SHP77 (cell line): ENCODE measurements around the gene EXOC3L2.

ENCODE experiments used
- DNase-seq, 2 experiments: peaks; one replicate each; lab custom pipeline; 2025; lab: John Stamatoyannopoulos, UW

The EXOC3L2 gene

DNA sequence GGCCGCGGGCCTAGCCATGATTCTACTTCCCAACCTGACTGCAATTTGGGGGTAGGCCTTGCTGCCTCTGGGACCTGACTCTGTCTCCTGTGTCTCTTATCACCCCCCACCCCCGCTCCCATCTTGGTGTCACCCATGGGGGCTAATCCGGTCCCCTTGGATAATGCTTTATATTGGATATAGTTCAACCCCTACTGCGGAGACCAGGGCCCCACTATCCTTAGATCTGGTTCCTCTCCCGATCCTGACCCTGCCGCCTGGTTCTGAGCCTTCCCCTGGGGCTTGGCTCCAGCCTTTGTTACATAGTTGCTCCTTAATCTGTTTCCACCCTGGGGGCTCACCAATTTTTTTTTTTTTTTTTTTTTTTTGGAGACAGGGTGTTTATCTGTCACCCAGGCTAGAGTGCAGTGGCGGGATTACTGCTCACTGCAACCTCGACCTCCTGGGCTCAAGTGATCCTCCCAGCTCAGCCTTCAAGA, 65.3 kb downstream of the EXOC3L2 start:
- no peak for DNase-seq

DNA sequence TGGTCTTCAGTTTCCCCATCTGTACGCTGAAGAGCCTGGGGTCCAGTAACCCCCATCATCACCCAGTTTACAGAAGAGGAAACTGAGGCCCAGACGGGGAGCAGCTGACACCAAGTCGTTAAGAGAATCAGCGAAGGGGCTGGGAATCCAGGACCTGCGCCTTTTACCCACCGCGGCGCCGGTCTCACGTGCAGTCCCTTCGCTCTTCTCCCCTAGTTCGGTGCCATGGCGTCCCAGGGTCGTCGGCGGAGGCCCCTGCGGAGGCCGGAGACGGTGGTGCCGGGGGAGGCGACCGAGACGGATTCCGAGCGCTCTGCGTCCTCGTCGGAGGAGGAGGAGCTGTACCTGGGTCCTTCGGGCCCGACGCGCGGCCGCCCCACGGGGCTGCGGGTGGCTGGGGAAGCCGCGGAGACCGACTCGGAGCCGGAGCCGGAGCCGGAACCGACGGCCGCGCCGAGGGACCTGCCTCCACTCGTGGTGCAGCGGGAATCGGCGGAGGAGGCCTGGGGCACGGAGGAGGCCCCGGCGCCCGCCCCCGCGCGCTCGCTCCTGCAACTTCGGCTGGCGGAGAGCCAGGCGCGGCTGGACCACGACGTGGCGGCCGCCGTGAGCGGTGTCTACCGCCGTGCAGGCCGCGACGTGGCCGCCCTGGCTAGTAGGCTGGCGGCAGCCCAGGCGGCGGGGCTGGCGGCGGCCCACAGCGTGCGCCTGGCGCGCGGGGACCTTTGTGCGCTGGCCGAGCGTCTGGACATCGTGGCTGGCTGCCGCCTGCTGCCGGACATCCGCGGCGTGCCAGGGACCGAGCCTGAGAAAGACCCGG, 65.9 kb downstream of the EXOC3L2 start:
- DNase-seq: no peak

DNA sequence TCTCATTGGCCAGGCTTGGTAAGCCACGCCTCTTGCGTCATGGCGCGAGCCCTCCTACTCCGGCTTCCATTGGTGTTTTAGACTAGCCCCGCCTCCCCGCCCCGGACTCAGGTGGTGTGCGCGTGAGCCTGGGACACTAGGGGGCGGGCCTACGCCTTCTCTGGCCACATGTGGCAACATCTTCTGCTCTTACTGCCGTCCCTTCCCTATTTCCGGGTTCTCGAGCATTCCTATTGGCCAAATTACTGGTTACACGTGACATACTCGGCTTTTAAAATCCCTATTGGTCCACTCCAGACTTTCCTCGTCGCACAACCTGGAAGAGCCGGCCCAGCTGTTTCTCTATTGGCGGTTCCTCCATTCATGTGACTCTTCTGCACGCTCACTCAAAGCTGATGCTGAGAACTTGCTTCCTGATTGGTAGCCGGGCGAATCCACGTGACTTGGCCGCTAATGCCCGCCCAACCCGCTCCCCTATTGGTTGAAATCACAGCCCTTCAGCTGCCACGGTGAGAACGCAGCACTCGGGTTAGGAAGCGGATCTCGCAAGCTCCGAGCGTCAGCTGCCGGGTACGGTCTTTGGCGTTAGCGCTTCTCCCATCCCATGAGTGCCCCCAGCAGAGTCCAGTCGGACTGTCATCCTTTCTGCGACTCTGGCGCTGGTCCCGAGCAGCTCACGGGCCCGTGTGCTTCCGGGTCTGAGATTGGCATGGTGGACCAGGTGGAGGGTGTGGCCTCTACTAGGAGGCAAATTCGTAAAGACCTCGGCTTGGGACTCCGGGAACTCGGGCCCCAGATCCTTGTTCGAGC, 66.7 kb downstream of the EXOC3L2 start, which contains the start of gene BLOC1S3:
Gene BLOC1S3 (plus strand): TSS at position 523 of the 810 bp plus-strand sequence. CDS start 513 bp downstream, outside the sequence.
- peak; percentile 100 for DNase-seq

DNA sequence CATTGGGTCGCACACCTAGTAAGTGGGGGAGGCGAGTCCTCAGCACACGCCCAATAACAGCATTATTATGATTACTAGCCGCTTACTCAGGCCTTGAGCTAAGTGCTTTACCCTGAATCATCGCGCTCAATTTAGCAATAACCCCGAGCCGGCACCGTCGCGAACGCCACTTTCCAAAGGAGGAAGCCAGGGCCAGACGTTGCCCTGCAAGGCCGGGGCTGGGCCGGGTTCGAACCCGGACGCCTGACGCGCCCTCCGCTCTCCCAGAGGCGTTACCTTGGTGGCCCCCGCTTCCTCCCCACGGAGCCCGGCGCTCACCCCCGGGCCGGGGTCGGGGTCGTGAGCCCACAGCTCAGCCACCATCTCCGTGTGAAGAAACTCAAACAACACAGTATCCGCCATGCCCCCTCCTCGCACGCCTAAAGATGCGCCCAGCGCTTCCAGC, 67.4 kb downstream of the EXOC3L2 start, which contains the start of gene TRAPPC6A:
Gene TRAPPC6A (minus strand): TSS at position 421 of the 445 bp plus-strand sequence. CDS start 19 bp downstream, at position 402.
- peak in 1 of 2 experiments; percentile 62 for DNase-seq

DNA sequence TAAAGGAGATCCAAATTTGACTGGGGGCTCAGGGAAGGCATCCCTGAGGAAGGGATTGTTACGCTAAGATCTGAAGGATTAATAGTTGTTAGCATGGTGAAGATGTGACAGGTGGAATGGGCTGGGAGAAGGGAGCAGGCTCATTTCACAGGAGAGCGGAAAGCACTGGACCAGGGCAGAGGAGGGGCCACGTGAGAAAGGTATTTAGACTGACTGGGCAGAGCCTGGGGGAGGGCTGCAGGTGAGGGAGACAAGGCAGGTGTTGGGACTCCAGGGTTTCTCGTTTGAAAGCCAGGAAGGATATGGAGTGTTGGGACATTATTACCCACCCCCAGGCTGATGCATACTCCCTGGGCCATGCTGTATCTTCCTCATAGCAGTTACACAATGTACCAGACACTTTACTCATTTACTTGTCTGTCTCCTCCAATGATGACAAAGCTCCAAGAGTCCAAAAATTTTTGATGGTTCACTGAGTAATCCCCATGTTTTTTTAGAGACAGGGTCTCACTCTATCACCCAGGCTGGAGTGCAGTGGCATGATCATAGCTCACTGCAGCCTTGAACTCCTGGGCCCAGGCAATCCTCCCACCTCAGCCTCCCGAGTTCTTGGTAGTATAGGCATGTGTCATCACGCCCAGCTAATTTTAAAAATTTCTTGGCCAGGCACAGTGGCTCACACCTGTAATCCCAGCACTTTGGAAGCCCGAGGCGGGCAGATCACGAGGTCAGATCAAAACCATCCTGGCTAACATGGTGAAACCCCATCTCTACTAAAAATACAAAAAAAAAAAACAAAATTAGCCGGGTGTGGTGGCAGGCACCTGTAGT, 69.5 kb downstream of the EXOC3L2 start:
- no peak for DNase-seq

DNA sequence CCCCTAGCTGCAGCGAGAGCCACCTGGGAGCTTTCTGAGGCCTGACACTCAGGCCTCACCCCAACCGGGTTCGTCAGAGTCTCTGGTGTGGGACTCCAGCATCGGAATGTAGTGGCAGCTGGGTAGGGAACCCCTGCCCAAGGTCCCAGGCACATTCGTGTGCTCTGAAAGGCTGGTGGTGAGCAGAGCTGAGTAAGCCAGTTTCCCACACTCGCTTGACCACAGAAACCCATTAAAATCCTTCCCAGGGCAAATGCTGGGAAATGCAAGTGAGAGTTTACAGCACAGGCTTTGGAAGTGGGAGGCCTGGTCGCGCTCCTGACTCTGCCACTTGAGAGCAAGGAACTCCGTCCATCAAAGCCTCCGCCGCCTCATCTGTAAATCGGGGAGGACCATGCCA, 71.4 kb downstream of the EXOC3L2 start:
- DNase-seq: no peak

DNA sequence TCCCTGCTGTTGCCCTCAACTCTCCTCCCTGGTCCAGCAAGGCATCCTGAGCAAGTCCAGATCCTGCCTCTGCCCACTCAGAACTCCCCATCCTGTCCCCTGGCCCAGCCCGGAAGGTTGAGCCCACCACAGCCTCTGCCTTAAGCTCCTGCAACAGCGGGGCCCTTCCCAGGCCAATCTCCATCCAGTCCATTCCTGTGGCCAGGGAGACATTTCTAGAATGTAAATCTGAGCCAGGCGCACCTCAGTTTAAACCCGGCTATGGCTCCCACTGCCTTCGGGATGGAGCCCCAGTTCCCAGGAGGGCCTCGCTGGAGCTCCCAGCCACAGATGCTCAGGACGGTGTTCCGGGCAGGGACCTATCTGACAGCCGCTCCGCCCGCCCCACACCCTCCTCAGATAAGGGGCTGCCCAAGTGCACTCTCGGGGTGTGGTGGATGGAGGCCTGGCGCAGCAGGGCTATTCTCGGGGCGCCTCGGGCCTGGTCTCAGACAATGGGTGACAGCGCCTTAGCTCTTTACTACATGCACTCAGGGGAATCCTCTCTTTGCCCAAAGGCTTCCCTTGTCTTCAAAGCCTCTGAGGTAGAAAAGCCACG, 72.5 kb downstream of the EXOC3L2 start:
- DNase-seq: no peak

DNA sequence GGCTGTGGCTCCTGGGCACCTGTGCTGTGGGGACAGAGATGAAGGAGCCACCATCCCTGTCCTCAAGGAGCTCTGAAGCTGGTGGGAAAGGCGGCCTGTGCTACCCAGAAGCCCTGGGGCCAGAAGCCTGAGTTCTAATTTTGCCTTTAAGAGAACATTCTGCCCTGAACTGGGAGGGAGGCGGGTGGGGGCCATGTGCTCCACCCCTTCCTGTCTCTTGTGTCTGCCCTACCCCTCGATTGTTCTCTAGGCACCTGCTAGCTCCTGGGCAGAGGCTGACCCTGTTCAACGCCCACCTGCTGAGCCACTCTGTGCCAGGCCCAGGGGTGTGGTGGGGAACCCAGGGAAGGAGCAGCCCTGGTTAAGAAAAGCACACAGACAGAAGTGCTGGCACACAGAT, 73.0 kb downstream of the EXOC3L2 start:
- no peak for DNase-seq

DNA sequence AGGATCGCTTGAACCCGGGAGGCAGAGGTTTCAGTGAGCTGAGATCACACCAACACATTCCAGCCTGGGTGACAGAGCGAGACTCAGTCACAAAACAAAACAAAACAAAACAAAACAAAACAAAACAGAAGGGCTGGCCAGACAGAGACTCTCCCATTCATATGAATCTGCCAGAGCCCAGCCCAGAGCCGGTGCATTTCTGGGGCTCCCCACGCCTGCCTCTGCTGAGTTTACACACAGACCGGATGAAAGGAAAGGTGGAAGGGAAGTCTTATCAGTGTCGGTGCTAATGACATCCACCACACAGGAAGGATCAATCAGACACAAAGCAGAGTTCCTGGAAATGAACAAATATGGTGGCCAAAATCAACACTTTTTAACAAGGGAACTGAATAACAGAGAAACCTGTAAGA, 74.0 kb downstream of the EXOC3L2 start:
- no peak for DNase-seq

DNA sequence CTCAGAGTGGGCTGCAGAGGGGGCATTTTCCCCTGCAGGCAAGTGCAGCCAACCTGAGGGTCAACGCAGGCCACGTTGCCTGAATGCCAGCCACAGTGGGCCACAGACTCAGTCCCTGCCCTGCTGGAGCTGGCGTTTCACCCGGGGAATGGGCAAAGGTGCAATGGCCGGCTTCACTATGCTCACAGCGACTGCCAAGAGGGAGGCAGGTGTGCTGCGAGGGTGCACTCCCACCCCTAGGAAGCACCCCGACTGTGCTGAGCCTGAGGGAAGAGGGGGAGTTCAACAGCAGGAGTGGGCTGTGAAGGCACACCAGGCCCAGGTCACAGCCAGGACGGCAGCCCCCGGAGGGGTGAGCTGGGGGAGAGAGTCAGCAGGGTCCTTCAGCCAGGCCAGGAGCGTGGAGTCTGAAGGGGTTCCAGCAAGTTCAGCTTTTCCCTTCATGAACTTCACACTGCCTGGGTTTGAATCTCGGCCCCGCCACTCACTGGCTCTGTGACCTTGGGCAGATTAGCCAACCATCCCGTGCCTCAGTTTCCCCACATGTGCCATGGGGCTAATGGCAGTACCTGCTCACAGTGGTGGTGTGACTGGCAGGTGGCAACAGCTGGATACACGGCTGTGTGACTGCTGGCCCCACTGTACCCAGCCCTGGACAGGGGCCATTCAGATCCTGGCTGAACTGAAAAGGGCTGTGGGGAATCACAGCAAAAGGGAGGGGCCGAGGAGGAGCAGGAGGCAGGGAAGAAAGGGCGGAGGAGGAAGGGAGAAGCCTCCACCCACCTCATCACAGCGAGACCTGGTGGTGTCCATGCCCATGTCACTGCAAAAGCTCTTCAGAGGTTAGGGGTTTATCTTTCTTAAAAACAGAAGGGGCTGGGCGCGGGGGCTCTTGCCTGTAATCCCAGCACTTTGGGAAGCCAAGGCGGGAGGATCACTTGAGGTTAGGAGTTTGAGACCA, 74.8 kb downstream of the EXOC3L2 start:
- no peak for DNase-seq

DNA sequence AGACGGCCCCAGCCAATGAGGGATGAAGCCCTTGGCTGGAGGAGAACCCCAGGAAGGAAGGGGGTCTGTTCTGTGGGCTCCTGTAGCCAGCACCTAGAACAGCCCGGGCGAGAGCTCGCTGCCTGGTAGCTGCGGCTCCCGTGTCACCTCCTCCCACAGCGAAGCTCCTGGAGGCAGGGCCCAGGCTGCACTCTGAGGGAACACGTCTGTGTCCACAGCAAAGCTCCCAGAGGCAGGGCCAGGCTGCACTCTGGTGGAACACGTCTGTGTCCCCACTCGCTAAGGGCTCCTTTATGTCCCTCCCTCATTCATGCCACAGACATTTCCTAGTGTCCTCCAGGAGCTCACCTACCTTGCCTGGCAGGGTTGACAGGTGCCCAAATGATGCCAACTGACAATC, 75.6 kb downstream of the EXOC3L2 start:
- DNase-seq: no peak

DNA sequence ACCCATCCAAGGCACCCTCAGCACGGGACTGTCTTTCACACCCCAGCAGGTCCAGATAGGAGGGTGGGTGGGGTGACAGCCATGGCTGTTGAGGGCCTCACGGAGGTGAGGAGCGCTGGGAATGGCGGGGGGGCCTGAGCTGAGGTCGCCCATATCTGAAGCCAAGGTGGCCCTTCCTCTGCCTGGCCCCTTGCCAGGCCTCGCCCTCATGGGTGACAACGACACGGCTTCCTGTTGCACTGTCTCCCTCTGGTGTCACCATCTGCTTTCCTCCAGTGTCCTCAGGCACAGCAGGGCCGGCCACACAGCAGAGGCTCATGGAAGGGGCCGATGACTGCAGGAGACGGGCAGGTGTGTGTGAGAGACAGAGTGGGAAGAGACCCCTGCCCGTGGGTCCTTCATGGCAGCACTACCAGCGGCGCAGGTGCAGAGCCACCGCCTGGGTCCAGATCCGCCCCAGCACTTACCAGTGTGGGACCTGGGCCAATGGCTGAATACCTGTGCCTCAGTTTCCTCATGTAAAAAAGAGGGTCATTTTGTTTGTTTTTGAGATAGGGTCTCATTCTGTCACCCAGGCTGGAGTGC, 76.3 kb downstream of the EXOC3L2 start:
- DNase-seq: peak; percentile 29 to 56

DNA sequence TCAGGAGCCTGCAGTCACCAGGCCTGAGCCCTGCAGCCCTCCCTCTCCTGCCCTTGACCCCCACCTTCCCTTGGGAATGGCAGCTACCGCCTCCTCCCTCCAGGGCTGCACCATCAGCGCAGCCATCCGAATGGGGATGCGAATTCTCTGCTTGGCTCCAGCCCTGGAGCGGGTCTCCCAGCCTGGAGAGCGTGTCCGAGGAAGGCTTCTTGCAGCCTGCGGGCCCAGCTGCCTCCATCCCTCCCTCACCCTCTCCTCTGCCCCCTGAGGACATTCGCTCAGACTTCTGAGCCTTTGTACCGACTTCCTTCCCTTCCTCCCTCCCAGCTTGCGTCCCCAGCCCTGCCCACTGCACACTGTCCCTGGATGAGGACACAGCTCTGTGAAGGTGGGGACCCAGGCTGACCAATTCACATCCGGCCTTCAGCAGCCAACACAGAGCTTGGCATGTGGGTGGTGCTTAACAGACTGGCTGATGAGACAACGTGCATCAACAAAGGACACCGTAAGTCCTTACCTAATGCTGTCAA, 78.4 kb downstream of the EXOC3L2 start:
- no peak for DNase-seq

DNA sequence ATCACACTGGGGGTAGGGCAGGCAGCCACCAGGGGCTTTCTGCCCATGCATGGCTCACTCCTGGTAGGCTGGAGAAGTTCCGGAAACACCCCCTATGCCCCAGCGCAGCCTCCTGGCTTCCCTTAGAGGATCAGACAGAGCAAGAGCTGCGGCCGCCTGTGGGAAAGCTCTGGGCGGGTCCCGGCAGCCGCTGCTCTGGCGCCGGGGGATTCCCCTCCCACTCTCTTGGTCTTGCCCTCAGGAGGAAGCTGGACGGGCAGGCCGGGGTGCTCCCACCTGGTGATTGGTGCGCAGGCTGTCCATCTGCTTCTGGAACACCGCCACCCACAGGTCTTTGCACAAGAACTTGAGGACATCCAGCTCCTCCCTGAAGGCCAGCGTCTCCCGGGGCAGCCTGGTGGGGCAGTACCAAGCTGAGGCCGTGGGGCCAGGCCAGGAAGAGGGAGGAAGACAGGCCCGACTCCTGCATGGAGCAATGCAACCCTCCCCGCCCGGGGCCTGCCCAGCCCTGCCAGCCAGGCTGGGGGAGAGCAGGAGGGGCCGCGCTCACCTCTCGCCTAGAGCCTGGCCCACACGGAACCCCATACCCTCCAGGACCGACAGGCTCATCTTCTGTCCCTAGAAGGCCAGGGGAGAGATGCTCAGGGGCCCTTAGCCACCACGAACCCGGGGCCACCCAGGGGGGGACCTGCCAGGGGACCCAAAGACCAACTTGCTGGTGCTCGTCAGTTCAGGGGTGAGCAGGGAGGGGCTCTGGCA, 80.5 kb downstream of the EXOC3L2 start:
- DNase-seq: peak; percentile 44 to 66

DNA sequence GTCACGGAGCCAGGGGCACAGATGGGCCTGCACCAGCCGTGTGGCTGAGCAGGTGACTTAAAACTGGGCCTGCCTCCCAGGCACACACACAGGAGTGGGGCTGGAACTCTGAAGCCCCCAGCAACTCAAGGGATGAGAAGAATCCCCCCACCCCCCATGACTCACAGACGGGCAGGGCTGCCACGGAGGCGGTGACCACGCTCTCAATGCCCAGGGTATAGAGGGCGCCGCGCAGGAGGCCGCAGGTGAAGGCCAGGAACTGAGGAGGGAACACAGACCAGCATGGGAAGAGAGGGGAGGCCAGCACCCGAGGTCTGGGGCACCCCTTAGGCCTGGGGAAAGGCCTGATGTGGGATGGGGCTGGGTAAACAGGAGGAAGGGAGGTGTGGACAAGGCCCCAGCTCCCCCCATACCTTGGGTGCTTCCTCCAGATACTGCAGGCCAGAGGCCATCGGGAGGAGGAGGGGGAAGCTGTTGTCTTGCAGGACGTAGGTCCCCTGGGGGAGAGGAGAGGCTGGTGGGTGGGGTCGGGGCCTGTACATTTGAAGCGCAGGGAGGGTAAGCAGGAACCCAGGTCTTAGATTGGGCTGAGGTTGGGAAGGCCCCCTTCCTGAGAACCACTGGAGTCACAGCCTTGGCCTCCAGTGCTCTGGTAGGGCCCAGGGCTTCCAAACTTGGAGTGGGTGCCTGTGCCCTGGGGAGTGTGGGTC, 81.3 kb downstream of the EXOC3L2 start:
- no peak for DNase-seq

DNA sequence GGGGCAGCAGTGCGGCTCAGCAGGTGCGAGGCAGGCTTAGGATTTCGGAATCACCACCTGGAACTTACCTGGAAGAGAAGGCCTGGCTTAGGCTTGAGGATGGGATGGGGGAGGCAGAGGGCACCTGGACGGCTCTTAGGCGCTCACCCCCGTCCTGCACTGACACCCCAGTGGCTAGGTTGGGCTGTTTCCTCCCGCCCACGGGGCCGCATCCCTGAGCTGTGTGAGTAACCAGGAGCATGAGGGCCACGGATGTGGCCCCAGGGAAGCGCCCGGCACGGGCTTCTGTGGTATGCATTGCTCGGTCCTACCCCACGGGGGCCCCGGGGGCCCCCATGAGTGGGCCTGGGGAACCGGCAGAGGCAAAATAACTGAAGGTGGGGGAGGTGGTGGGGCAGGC, 82.1 kb downstream of the EXOC3L2 start:
- DNase-seq: no peak

DNA sequence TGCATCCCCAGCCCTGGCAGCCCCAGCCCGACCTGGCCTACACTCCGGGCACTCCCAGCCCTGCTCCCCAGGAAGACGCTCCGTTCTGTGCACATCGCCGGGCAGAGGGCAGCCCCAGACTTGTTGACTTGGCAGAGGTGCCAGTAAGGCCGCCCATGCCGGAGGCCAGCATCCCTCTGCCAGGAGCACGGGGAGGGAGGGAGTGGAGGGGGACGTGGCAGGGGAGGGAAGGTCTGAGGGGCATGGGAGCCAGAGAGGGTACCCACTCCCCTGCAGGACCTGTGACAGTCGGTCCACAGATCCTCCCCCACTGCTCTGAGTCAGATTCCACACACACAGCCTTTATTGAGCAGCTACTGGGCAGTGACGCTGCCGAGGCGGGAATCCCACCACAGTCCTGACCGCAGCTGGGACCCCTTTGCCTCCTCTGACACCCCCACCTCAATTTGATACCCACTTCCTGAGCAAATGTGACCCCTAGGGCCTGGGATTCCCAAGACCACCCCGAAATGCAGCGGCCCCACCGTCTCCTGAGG, 82.5 kb downstream of the EXOC3L2 start:
- DNase-seq: no peak
